Gastroesophageal sphincter (tissue), 4 donors: ENCODE results near the gene FGGY. TPM values are rescaled to one million over a fixed set of nuclear protein-coding genes. Genes with fewer than 3 reads are reported as not detected.
"Not testable (repeated sequence)": the region's sequence is repeated elsewhere in the genome, so short reads cannot be mapped to it uniquely, and the experiment has no call there.

Experiments
- ATAC-seq: fragments of 150-250 bp; one replicate; pipeline ENCODE4 v1.9.1; 2016; ENCODE audit warnings: mild to moderate bottlenecking, moderate library complexity
- H3K27ac ChIP-seq, 4 donors: fragments of 200-600 bp; sonication (generic) in 3 of 4; 1 replicate in 3 of 4; 2 replicates in 1 of 4; pipeline ENCODE4 v1.5.1; 2016 to 2019
- H3K27me3 ChIP-seq: fragments of 200-600 bp; sonication (generic); one replicate; pipeline ENCODE4 v1.5.1; 2019
- H3K36me3 ChIP-seq, 2 donors: fragments of 200-600 bp; sonication (generic); one replicate each; pipeline ENCODE4 v1.5.1; 2019; ENCODE audit warnings: control low read depth in 1 of 2
- H3K4me1 ChIP-seq, 3 donors: fragments of 200-600 bp; sonication (generic); 1 replicate in 2 of 3; 2 replicates in 1 of 3; pipeline ENCODE4 v1.5.1; 2016 to 2019; ENCODE audit warnings: control low read depth in 2 of 3
- H3K4me3 ChIP-seq, 2 donors: fragments of 200-600 bp; sonication (generic); one replicate each; pipeline ENCODE4 v1.5.1; 2019; ENCODE audit warnings: mild to moderate bottlenecking in 1 of 2, moderate library complexity in 1 of 2
- H3K9me3 ChIP-seq, 3 donors: fragments of 200-600 bp; sonication (generic); one replicate each; pipeline ENCODE4 v1.5.1; 2017 to 2019; ENCODE audit warnings: control low read depth in 2 of 3
- CTCF ChIP-seq, 4 experiments: fragments of 200-600 bp in 2 of 4; fragments of 450-650 bp in 2 of 4; sonication (generic) in 1 of 4; IDR thresholded peaks; one replicate each; pipeline ENCODE4 v1.5.1; 2017 to 2019; ENCODE audit warnings: antibody characterized with exemption in 4 of 4, mild to moderate bottlenecking in 2 of 4, moderate library complexity in 2 of 4
- EP300 ChIP-seq: sonication (generic); formaldehyde crosslinking; IDR thresholded peaks from one replicate; pipeline ENCODE4 v1.6.1; 2017; ENCODE audit warnings: antibody characterized with exemption, mild to moderate bottlenecking
- POLR2A ChIP-seq, 2 donors: fragments of 450-650 bp; IDR thresholded peaks; one replicate each; pipeline ENCODE4 v1.6.1; 2017; ENCODE audit warnings: antibody characterized with exemption in 2 of 2, mild to moderate bottlenecking in 2 of 2, moderate library complexity in 1 of 2
- POLR2AphosphoS5 ChIP-seq: sonication (generic); formaldehyde crosslinking; IDR thresholded peaks from one replicate; pipeline ENCODE4 v1.6.1; 2017; ENCODE audit warnings: antibody characterized with exemption
- WGBS, 2 donors: methylation state at CpG; one replicate each; pipeline ENCODE4 v1.1.5; 2018; ENCODE audit warnings: low coverage in 1 of 2; 5-methylcytosine and 5-hydroxymethylcytosine counted together
- total RNA-seq, 4 donors: library from RNA; depleted of rRNA; stranded (reverse); fragments of >200 nt; gene quantifications; one replicate each; pipeline ENCODE4 v1.1.0, GENCODE V29; 2016

FGGY gene
- total RNA-seq, 4 donors from 2014 or later = 19.0 to 29.6 (median 25.2) TPM

GRCh38 chr1:59298710-59299346 is 1.9 kb downstream of the FGGY start:
- WGBS, 2 donors = 87 to 100% methylated on average over 2 to 6 of the region's 6 CpGs
- TF ChIP-seq POLR2A (IDR thresholded peaks at IDR 0.05) = no peak
- TF ChIP-seq POLR2AphosphoS5 = peak; percentile 26
- no peaks in the 10 kb centered on the region for H3K27me3 ChIP-seq
- H3K9me3 ChIP-seq = no peaks in the 10 kb centered on the region
- H3K4me3 ChIP-seq = no peak overlapping the region
- H3K4me1 ChIP-seq = peaks cover 4 to 33% (median 7%) of the 10 kb centered on the region in 3 donors
- no peak for ATAC-seq
- H3K27ac ChIP-seq = peak overlapping the region in 3 of 4 donors; percentile 96 to 99 (median 98)
- no peaks in the 10 kb centered on the region for H3K36me3 ChIP-seq

GRCh38 chr1:59299670-59300069 is 2.8 kb downstream of the FGGY start:
- 67 to 95% methylated on average over 1 to 5 of the region's 11 CpGs for WGBS, 2 donors
- not testable (repeated sequence) for ATAC-seq, H3K27me3 ChIP-seq, H3K4me3 ChIP-seq, H3K27ac ChIP-seq, H3K36me3 ChIP-seq, H3K9me3 ChIP-seq
- peaks cover 4 to 33% (median 7%) of the 10 kb centered on the region in 3 donors for H3K4me1 ChIP-seq

GRCh38 chr1:59302297-59302696 is 5.4 kb downstream of the FGGY start:
- Histone ChIP-seq H3K27me3 (no peaks in the 10 kb centered on the region), H3K4me3 (no peak overlapping the region), H3K27ac (no peak overlapping the region), H3K9me3 (peaks cover 0 to 14% (median 0%) of the 10 kb centered on the region in 3 donors), H3K4me1 (peaks cover 0 to 19% (median 4%) of the 10 kb centered on the region in 3 donors), H3K36me3 (no peaks in the 10 kb centered on the region)
- 100% methylated on average over 1 of the region's 1 CpG for WGBS, 2 donors
- no peak for ATAC-seq
- no peak for TF ChIP-seq POLR2A (IDR thresholded peaks at IDR 0.05)

GRCh38 chr1:59302871-59303270 is 6.0 kb downstream of the FGGY start:
- no peak for TF ChIP-seq POLR2AphosphoS5
- TF ChIP-seq CTCF (IDR thresholded peaks at IDR 0.05) = no peak
- no peak for TF ChIP-seq EP300
- no peak for TF ChIP-seq POLR2A (IDR thresholded peaks at IDR 0.05)
- Histone ChIP-seq H3K27me3 (no peaks in the 10 kb centered on the region), H3K4me1 (peaks cover 0 to 14% (median 4%) of the 10 kb centered on the region in 3 donors), H3K27ac (no peak overlapping the region), H3K4me3 (no peak overlapping the region), H3K36me3 (no peaks in the 10 kb centered on the region), H3K9me3 (peaks cover 0 to 14% (median 0%) of the 10 kb centered on the region in 3 donors)
- 59 to 94% methylated on average over 2 of the region's 2 CpGs for WGBS, 2 donors
- ATAC-seq = no peak

GRCh38 chr1:59305188-59305587 is 8.3 kb downstream of the FGGY start:
- Histone ChIP-seq H3K4me1 (no peaks in the 10 kb centered on the region), H3K27me3 (no peaks in the 10 kb centered on the region), H3K27ac (no peak overlapping the region), H3K36me3 (no peaks in the 10 kb centered on the region), H3K9me3 (peaks cover 0 to 14% (median 0%) of the 10 kb centered on the region in 3 donors), H3K4me3 (no peak overlapping the region)
- TF ChIP-seq POLR2AphosphoS5 (no peak), EP300 (no peak), CTCF (IDR thresholded peaks at IDR 0.05) (no peak), POLR2A (IDR thresholded peaks at IDR 0.05) (no peak)
- no peak for ATAC-seq

- no peaks in the 10 kb centered on the region for H3K4me1 ChIP-seq
- peaks cover 0 to 14% (median 0%) of the 10 kb centered on the region in 3 donors for H3K9me3 ChIP-seq
- no peak overlapping the region for H3K4me3 ChIP-seq
- ATAC-seq = no peak
- no peaks in the 10 kb centered on the region for H3K27me3 ChIP-seq
- no peaks in the 10 kb centered on the region for H3K36me3 ChIP-seq
- H3K27ac ChIP-seq = no peak overlapping the region
- no peak for TF ChIP-seq POLR2AphosphoS5
- TF ChIP-seq POLR2A (IDR thresholded peaks at IDR 0.05) = no peak
- TF ChIP-seq EP300 = no peak
- TF ChIP-seq CTCF (IDR thresholded peaks at IDR 0.05) = no peak
Observed at GRCh38 chr1:59307591-59307990, 10.7 kb downstream of the FGGY start.
